ENCODE measurements around the gene GPC2. TPM values are rescaled to one million over a fixed set of nuclear protein-coding genes. Genes with fewer than 3 reads are reported as not detected.
A peak's percentile ranks its signal among the peaks of the same experiment; 100 is the strongest.

GPC2 gene
- total RNA-seq, 1 experiment from 2014 or later, result 17.9 TPM

DNA sequence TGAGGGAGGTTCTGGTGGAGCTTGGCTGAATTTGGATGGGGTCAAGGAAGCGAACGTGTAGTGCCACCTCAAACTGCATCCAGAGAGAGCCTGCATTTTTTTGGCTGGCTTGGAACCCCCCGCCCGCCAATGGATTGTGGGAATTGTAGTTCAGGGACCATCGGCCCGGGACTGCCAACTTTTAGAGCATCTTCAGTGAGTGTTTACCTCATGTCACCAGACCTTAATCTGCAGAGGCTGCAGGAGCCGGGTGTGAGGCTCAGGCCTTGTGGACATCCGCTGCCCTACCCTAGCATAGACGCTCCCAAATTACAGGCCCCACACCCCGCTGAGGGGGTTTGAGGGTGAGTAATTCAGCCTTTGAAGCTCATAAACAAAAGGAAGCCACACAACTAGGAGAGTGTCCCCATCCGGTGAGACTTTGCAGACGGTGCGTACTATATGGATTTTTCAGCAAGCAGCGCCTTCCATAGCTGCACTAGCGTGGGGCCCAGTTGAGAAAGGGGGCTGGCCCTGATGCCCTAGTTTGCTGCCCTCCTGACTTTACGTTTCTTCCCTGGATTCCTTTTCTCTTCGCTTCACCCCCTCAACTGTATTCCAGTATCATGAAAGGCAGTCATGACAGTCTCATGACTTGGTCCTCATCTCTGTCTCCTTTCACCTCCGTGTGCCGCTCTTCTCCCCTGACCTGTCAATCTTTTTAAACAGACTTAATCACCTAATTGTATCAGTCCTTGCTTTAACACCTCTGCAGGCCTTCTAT is 57.0 kb downstream of the GPC2 start:
- ChIA-PET POLR2A (no interaction called here), CTCF (interaction anchor here (0.7 kb wide), 1 partner anchor 11 kb away, joined by 4 read pairs; no protein-coding TSS in a partner anchor), RAD21 (ENCODE audit: low non-redundant PET in 1 of 2, low total read pairs in 2 of 2, uncharacterized antibody in 2 of 2, unreplicated experiment in 2 of 2) (no interaction called here)
- BruUV-seq (replicated peaks), result no TSS peak
- Histone ChIP-seq H3K4me3 (replicated peaks in 1 of 2; ENCODE audit: low read depth in 1 of 2, low read length in 2 of 2) (peak overlapping the region; percentile 90 to 99), H3K4me2 (ENCODE audit: low read length) (peak overlapping the region; percentile 91), H3K27me3 (ENCODE audit: insufficient read depth, low read length) (no peaks in the 10 kb centered on the region), H2AFZ (ENCODE audit: low read depth, low read length, poor library complexity, severe bottlenecking) (peak overlapping the region; percentile 59), H3K4me1 (ENCODE audit: control insufficient read depth in 1 of 2, insufficient read depth in 2 of 2, low read length in 2 of 2) (peaks cover 13 to 27% of the 10 kb centered on the region in 2 experiments), H3K9ac (ENCODE audit: low read length) (peak overlapping the region; percentile 87), H3K79me2 (ENCODE audit: insufficient read depth, low read length) (peaks cover 11% of the 10 kb centered on the region), H3K27ac (ENCODE audit: low read depth, low read length) (peak overlapping the region; percentile 50), H4K20me1 (ENCODE audit: insufficient read depth) (no peaks in the 10 kb centered on the region), H3K9me2 (ENCODE audit: insufficient read depth) (no peaks in the 10 kb centered on the region), H3K9me3 (ENCODE audit: control insufficient read depth in 1 of 2, insufficient read depth in 1 of 2, low read depth in 1 of 2, low read length in 2 of 2) (no peaks in the 10 kb centered on the region), H3K36me3 (ENCODE audit: control insufficient read depth in 1 of 2, insufficient read depth in 2 of 2, low read length in 2 of 2) (no peaks in the 10 kb centered on the region)
- intact Hi-C loops (cut with micrococcal nuclease), result no loop called here
- DNase-seq (ENCODE audit: low read depth, low spot score) (no peak), ATAC-seq (peak; percentile 66)
- TF ChIP-seq ZFX (IDR thresholded peaks at IDR 0.05) (peak; percentile 38; the same call in 1 of the 2 replicates), TCF7L2 (IDR thresholded peaks at IDR 0.05; ENCODE audit: borderline replicate concordance, extremely low read depth, insufficient read depth, insufficient read length) (peak; percentile 33), ELF1 (IDR thresholded peaks at IDR 0.05; ENCODE audit: borderline replicate concordance, low read depth) (no peak), POLR2AphosphoS5 (IDR thresholded peaks at IDR 0.05; ENCODE audit: low read depth, low read length) (peak; percentile 7; the same call in 1 of the 2 replicates)

Small RNA genes lying within 50 kb of the gene (microRNA-seq; reads per million reads assigned to microRNA genes)
- not detected for gene MIR4658 (ENCODE audit: borderline number of aligned reads)

Other genes with a start within 250 kb of the GPC2 start
- 0.76 TPM for gene GJC3, start 247.8 kb downstream of the GPC2 start, total RNA-seq (2021; ENCODE audit: unreplicated experiment)
- 1.1 TPM for gene AZGP1, start 201.3 kb downstream of the GPC2 start, total RNA-seq (2021; ENCODE audit: unreplicated experiment)
- gene ZKSCAN1, start 161.8 kb downstream of the GPC2 start, total RNA-seq (2021; ENCODE audit: unreplicated experiment), result 61.2 TPM
- 10.3 TPM for gene ZSCAN21, start 127.6 kb downstream of the GPC2 start, total RNA-seq (2021; ENCODE audit: unreplicated experiment)
- 28.2 TPM for gene ZNF3, start 95.7 kb downstream of the GPC2 start, total RNA-seq (2021; ENCODE audit: unreplicated experiment)
- gene COPS6, start 88.4 kb downstream of the GPC2 start, total RNA-seq (2021; ENCODE audit: unreplicated experiment), result 126 TPM
- 387 TPM for gene MCM7, start 76.0 kb downstream of the GPC2 start, total RNA-seq (2021; ENCODE audit: unreplicated experiment)
- 20.0 TPM for gene AP4M1, start 75.7 kb downstream of the GPC2 start, total RNA-seq (2021; ENCODE audit: unreplicated experiment)
- 67.4 TPM for gene TAF6, start 58.0 kb downstream of the GPC2 start, total RNA-seq (2021; ENCODE audit: unreplicated experiment)
- gene CNPY4, start 57.7 kb downstream of the GPC2 start, total RNA-seq (2021; ENCODE audit: unreplicated experiment), result 2.6 TPM
- gene MBLAC1, start 50.4 kb downstream of the GPC2 start, total RNA-seq (2021; ENCODE audit: unreplicated experiment), result 2.0 TPM
- gene LAMTOR4, start 28.5 kb downstream of the GPC2 start, total RNA-seq (2021; ENCODE audit: unreplicated experiment), result 152 TPM
- 23.2 TPM for gene TRAPPC14, start 18.7 kb downstream of the GPC2 start, total RNA-seq (2021; ENCODE audit: unreplicated experiment)
- gene GAL3ST4, start 8.8 kb downstream of the GPC2 start, total RNA-seq (2021; ENCODE audit: unreplicated experiment), result 3.3 TPM
- gene STAG3, start 537 bp upstream of the GPC2 start, total RNA-seq (2021; ENCODE audit: unreplicated experiment), result 1.2 TPM
- 0.30 TPM for gene PVRIG, start 42.6 kb upstream of the GPC2 start, total RNA-seq (2021; ENCODE audit: unreplicated experiment)
- not detected for gene SPDYE3, start 130.3 kb upstream of the GPC2 start, total RNA-seq (2021; ENCODE audit: unreplicated experiment)
- gene PILRB, start 180.7 kb upstream of the GPC2 start, total RNA-seq (2021; ENCODE audit: unreplicated experiment), result 60.2 TPM
- gene PILRA, start 196.1 kb upstream of the GPC2 start, total RNA-seq (2021; ENCODE audit: unreplicated experiment), result 1.8 TPM

Measured in HCT116 (cell line).